Mucosa of gallbladder (tissue), 1 donor: Measurements from ENCODE around the gene LGALS7. TPM values are rescaled to one million over a fixed set of nuclear protein-coding genes. Genes with fewer than 3 reads are reported as not detected.
"Not testable (repeated sequence)": the region's sequence is repeated elsewhere in the genome, so short reads cannot be mapped to it uniquely, and the experiment has no call there.

Source experiments
- DNase-seq: peaks from one replicate; pipeline ENCODE4 v3.0.0-alpha.2; 2020; ENCODE audit warnings: low spot score
- total RNA-seq: library from RNA; stranded (reverse); gene quantifications from one replicate; pipeline ENCODE4 v1.2.1, GENCODE V29; 2021
- donor health status: DM: no; HTN: no; CAD: no.

The LGALS7 gene
- total RNA-seq, 1 donor from 2014 or later, result not detected

DNA sequence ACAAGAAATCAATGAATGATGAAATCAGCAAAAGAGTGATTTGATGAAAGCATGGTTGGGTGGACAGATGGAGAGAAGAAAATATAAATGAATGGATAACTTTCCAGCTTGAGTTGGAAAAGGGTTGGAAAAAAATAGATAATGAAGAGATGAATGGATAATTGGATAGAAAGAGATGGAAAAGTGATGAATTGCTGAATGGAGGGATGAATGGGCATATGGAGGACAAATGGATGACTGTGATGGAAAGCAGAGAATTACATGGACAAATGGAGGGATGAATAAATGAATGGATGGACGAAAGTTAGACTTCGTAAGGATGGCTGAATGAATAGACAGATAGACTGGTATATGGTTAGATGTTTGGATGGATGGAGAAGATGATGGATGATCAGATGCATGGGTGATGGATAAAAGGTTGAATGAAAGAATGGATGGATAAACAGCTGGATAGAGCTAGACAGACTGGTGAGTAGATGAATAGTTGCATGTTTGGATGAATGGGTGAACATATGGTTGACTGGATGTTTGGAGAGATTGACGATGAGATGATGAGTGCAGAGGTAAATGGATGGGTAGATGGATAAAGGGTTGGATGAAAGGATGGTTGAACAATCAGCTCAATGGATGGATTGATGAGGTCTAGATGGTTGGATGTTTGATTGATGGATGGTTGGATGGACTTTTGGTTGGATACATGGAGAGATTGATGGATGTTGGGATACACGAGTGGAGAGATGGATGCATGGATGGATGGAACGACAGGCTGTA, 27.4 kb upstream of the LGALS7 start:
- DNase-seq, result no peak

DNA sequence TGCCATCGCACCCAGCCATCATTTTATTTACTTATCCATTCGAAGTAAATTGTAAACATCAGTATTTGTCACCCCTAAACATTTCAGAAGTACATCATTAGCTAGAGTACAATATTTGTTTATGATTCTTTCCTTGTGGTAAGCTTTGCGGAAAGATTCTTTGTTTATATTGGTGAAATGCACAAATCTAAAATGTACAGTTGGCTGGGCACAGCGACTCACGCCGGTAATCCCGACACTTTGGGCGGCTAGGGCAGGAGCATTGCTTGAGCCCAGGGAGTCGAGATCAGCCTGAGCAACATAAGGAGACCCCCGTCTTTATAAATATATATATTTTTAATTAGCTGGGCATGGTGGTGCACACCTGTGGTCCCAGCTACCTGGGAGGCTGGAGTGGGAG, 25.8 kb upstream of the LGALS7 start:
- no peak for DNase-seq

DNA sequence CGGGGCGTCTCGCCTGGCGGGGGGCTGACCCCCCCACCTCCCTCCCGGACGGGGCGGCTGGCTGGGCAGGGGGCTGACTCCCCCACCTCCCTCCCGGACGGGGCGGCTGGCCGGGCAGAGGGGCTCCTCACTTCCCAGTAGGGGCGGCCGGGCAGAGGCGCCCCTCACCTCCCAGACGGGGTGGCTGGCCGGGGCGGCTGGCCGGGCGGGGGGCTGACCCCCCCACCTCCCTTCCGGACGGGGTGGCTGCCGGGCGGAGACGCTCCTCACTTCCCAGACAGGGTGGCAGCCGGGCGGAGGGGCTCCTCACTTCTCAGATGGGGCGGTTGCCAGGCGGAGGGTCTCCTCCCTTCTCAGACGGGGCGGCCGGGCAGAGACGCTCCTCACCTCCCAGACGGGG, 24.5 kb upstream of the LGALS7 start:
- not testable (repeated sequence) for DNase-seq

DNA sequence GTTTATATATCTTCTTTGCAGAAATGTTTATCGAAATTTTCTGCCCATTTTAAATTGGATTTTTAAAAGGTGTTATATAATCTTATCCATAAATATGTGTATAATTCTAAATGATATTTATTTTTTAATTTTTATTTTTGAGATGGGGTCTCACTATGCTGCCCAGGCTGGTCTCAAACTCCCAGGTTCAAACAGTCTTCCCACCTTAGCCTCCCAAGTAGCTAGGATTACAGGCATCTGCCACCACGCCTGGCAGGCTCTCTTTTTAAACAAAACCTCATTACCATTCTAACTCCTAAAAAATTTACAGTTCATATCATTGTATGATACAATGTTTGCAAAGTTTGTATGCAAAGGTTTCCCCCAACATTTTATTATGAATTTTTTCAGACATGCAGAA, 22.8 kb upstream of the LGALS7 start:
- DNase-seq, result no peak

DNA sequence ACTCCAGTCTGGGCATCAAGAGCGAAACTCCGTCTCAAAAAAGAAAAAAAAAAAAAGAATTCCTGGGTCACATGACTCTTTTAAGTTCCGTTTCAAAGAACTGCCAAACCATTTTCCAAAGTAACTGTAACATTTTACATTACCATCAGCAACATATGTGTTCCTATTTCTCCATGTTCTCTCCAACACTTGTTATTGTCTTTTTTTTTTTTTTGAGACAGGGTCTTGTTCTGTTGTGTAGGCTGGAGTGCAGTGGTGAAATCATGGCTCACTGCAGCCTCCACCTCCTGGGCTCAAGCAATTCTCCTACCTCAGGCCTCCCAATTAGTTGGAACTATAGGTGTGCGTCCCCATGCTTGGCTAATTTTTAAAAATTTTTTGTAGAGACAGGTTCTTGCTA, 22.2 kb upstream of the LGALS7 start:
- DNase-seq, result no peak

DNA sequence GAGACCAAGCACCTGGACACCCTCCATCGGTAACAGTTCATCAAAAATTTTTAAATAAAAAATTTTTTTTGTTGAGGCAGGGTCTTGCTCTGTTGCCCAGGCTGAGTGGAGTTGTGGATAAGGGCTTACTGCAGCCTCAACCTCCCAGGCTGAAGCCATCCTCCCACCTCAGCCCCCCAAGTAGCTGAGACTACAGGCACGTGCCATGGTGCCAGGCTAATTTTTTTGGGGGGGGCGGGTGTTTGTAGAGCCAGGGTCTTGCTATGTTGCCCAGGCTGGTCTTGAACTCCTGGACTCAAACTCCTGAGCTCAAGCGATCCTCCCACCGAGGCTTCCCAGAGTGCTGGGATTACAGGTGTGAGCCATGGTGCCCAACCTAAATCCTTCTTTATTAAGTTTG, 20.4 kb upstream of the LGALS7 start:
- DNase-seq, result no peak

DNA sequence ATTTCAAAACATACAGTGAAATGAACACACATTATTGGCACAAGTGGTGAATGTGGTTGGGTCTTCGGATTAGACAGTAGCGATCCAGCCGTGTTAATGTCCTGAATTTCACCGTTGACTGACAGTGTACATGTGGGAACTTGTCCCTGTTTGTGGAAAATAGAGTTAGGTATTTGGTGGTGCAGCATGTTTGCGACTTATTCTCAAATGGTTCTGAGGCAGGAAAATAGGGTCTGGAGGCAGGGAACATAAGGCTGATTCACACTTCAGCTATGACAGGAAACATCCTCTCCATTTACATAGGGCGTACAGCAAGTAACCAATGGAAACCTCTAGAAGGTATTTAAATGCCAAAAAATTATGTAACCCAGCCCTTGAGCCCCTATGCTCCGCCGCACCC, 19.9 kb upstream of the LGALS7 start:
- no peak for DNase-seq

DNA sequence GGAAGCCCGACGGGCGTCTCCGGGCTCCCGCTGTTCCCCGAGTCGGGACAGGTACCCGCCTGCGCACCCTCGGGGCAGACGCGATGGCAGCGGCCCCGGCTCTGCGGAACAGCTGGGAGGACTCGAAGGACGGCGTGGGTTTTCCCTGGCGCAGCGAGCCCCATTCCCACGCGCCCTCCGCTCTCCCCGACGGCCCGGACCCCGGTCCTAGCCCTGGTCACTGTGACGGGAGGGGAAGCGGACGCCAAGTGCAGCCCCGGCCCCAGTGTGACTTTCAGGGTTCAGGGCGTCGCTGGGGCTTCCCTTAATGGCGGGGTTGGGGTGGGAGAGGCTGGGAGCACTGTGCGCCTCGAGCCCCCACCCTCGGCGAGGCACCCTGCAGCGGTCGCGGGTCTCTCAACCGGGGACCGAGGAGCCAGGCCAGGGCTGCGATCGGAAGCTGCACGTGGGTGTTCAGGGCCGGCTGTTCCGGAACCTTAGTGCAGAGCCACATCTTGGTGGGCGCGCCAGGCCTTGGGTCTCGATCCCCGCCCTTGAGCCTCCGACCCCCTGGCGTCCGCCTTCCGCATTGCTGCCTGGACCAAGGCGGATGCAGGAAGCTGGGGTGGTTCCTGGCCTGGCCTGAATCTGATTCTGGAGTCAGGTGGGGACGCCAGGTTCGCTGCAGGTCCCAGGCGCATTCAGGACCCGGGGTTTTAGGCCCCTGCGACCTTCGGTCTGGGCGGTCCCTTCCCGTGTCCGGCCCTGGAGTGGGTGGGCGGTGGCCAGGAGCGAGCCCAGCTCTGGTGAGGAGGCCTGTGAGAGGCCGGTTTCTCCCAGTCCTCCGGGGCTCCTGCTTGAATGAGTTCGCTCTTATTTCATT, 19.2 kb upstream of the LGALS7 start:
- DNase-seq, result peak; percentile 32

DNA sequence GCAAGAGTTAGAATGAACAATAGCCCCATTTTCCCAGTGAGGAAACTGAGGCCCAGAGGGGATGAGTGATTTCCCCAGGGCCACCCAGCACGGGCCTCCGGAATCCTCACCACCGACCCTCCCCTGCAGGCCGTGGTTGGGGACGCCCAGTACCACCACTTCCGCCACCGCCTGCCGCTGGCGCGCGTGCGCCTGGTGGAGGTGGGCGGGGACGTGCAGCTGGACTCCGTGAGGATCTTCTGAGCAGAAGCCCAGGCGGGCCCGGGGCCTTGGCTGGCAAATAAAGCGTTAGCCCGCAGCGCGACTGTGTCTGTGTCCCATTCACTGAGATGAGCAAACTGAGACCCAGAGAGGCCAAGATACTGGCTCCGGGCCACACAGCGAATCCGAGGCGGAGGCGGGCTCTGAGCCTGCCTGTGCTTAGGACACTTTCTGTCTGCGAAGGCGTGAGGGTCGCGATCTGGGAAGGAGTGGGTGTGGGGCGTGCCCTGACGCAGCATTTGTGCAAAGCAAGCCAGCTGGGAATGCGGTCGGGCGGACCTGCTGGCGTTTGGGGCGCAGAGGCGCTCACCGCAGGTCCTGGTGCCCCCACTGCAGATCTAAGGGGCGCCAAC, 18.2 kb upstream of the LGALS7 start:
- not testable (repeated sequence) for DNase-seq

DNA sequence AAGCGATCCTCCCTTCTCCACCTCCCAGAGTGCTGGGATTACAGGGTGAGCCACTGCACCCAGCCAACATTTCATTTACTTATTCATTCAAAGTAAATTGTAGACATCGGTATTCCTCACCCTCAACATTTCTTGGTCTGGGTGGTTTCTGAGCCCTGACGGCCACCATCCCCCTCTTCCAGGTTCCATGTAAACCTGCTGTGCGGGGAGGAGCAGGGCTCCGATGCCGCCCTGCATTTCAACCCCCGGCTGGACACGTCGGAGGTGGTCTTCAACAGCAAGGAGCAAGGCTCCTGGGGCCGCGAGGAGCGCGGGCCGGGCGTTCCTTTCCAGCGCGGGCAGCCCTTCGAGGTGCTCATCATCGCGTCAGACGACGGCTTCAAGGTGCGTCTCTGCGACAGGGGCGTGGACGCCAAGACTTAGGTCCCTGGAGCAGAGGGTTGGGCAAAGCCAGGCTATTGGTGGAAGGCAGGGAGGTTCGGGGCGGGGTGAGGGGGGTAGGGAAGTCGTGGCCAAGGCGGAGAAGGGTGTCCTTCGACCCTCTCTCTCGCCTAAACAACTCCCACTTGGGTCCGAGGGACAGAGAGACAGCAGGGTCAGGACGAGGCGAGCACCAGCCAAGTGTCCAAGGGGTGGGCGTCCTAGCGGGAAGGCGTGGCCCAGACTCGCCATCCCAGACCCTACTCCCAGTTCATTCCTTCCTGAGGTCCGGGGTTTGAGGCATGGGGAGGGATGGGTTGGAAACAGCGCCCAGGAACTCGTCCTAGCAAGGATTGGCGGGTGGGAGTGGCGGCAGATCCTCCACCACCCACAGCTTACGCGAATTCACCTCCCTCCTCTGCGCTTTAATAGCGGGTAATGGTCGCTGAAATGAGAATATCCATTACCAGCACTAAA, 17.4 kb upstream of the LGALS7 start:
- not testable (repeated sequence) for DNase-seq

DNA sequence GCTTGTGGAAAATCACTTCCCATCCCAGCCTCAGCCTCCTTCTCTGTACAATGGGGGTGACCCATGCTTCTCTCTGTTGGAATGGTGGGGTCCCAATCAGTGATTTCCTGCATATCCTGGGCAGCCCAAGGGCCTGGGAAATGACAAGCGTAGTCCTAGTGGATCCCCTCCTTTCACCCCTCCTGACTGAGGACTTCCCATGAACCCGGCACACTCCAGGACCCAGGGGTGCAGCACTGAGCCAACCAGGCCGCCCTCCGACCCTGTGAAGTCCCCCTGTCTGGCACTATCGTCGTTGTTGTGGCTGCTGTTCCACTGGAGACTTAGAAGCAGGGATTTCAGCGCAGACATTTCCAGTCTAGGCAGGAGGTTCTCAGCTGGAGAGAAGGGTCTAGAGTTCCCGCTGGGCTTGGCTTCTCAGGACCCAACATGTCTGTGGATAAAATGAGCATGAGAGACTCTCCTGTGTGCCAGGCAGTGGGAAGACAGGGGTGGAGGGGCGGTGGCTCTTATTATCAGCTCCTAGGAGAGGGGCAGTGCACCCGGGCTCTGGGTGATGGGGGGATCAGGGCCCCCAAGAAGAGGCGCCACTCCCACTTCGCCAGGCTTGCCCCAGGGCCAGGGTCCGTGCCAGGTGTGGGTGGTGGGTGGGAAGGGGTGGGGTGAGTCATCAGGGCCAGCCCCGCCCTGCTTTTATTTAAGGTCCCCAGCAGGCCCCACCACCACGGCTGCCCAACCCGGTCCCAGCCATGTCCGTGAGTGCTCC, 15.3 kb upstream of the LGALS7 start, which contains the start of gene LGALS7B:
TSS of gene LGALS7B (plus strand) at position 723 of the 766 bp plus-strand sequence. CDS start at position 750, 27 bp downstream.
- DNase-seq, result no peak

DNA sequence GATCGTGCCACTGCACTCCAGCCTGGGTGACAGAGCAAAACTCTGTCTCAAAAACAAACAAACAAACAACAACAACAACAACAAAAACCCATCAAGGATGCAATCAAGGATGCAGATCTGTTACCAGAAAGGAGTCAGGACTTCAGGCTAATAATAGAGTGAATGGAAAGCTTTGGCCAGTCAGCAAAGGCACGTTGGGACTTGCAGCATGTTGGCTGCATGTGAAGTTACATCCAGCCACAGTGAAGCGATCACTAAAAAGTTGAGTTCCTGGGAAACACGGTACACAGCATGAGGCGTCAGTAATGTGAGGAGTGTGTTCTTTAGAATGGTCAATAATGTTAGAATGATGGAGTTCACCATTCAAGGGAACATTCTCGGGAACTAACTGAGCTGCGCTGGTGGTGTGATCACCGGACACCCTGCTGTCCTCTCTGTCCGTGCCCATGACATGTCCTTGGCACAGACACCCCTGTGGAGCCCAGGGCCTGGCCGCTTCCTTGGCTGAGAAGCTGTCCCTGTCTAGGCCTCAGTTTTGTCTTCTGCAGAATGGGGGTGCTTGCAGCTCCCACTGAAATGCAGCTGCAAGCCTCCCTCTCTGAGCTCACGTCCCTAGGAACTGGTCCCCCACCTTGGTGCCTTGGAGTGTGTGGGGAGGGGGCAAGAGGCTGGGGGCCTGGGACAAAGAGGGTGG, 13.4 kb upstream of the LGALS7 start:
- no peak for DNase-seq

DNA sequence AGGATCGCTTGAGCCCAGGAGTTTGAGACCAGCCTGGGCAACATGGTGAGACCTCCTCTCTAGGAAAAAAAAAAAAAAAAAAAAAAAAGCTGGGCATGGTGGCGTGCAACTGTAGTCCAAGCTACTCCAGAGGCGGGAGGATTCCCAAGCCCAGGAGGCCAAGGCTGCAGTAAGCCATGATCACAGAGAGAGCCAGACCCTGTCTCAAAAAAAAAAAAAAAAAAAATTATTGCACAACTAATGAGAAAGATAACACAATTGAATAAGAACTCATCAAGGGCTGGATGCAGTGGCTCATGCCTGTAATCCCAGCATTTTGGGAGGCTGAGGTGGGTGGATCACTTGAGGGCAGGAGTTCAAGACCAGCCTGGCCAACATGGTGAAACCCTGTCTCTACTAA, 12.7 kb upstream of the LGALS7 start:
- DNase-seq, result not testable (repeated sequence)

DNA sequence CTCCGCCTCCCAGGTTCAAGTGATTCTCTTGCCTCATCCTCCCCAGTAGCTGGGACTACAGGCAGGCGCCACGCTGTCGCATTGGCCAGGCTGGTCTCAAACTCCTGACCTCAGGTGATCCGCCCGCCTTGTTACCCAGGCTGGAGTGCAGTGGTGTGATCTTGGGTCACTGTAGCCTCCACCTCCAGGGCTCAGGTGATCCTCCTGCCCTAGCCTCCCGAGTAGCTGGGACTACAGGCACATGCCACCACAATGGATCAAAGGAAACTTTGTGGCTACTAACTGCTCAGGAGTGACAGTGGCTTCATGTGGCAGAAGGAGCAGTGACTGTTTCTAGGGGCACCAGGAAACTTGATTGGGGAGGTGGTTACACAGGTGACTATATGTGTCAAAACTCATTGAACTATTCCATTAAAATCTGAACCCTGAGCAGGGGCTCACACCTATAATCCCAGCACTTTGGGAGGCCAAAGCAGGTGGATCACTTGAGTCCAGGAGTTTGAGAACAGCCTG, 11.9 kb upstream of the LGALS7 start:
- DNase-seq, result no peak

DNA sequence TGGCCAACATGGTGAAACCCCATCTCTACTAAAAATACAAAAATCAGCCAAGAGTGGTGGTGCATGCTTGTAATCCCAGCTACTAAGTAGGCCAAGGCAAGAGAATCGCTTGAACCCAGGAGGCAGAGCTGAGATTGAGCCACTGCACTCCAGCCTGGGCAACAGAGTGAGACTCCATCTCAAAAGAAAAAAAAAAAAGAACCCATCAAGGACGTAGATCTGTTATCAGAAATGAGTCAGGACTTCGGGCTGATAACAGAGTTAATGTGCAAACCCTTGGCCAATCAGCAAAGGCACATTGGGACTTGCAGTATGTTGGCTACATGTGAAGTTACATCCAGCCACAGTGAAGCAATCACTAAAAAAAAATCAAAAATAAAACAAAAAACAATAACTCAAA, 10.9 kb upstream of the LGALS7 start:
- DNase-seq, result peak; percentile 54

DNA sequence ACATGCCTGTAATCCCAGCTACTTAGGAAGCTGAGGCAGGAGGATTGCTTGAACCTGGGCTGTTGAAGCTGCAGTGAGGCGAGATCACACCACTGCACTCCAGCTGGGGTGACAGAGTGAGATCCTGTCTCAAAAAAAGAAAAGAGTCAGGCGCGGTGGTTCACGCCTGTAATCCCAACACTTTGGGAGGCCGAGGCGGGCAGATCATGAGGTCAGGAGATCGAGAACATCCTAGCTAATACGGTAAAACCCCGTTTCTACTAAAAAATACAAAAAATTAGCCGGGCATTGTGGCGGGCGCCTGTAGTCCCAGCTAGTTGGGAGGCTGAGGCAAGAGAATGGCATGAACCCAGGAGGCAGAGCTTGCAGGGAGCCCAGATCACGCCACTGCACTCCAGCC, 8.9 kb upstream of the LGALS7 start:
- DNase-seq, result not testable (repeated sequence)

DNA sequence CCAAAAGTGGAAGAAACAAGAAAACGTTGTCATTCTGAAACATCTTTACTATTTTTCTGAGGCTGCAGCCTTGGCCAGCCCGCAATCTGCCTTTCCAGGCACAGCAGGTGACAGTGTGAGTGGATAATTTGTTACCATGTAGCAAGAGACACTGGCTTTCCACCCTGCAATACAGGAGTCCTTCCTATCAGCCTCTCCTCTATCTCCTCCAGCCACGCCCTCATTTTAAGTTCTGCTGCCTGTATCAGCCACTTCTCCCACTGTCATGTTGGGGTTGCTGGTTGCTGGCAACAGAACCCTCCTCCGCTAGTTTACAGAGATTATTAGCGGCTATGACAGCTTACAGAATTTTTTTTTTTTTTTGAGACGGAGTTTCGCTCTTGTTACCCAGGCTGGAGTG, 7.7 kb upstream of the LGALS7 start:
- no peak for DNase-seq

DNA sequence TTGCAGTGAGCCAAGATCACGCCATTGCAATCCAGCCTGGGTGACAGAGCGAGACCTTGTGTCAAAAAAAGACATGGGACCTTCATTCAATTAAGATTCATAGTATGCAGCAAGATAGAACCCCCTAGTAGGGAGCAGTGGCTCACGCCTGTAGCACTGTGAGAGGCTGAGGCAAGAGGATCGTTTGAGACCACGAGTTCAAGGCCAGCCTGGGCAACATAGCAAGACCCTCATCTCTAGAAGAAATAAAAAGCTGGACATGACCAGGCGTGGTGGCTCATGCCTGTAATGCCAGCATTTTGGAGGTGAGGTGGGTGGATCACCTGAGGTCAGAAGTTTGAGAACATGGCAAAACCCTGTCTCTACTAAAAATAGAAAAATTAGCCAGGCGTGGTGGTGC, 7.1 kb upstream of the LGALS7 start:
- DNase-seq, result no peak

DNA sequence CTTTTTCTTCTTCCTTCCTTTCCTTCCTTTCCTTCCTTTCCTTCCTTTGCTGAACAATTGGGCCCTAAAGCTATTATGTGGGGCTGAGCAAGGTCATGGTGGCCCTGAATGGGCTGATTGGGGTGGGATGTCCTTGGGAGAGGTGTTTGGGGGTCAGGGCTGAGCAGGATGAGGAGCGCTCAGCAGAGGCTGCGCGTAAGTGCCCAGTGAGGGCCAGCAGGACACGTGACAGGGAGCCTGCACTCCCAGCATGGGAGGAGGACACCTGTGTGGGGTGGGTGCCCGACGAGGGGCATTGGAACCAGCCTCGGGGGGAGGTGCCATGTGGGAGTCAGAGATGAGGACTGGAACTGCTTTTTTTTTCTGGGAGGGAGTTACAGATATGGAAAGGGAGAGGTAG, 5.4 kb upstream of the LGALS7 start:
- no peak for DNase-seq
